Thyroid gland (tissue), 4 donors: ENCODE results near the gene MYO3A. TPM values are rescaled to one million over a fixed set of nuclear protein-coding genes. Genes with fewer than 3 reads are reported as not detected.
"Not testable (repeated sequence)": the region's sequence is repeated elsewhere in the genome, so short reads cannot be mapped to it uniquely, and the experiment has no call there.

Source experiments
- DNase-seq, 2 donors: peaks; one replicate each; pipeline ENCODE4 v3.0.0-alpha.2; 2019
- H3K27ac ChIP-seq, 3 donors: fragments of 200-600 bp; sonication (generic); 1 replicate in 2 of 3; 2 replicates in 1 of 3; pipeline ENCODE4 v1.5.1; 2016 to 2019; ENCODE audit warnings: mild to moderate bottlenecking in 1 of 3, moderate library complexity in 1 of 3
- H3K27me3 ChIP-seq: fragments of 200-600 bp; sonication (generic); one replicate; pipeline ENCODE4 v1.5.1; 2019
- H3K36me3 ChIP-seq, 2 donors: fragments of 200-600 bp; sonication (generic); one replicate each; pipeline ENCODE4 v1.5.1; 2016 to 2019
- H3K4me1 ChIP-seq, 2 donors: fragments of 200-600 bp; sonication (generic); one replicate each; pipeline ENCODE4 v1.5.1; 2017 to 2019
- H3K4me3 ChIP-seq, 3 donors: fragments of 200-600 bp; sonication (generic); replicated peaks in 1 of 3; 1 replicate in 2 of 3; 2 replicates in 1 of 3; pipeline ENCODE4 v1.5.1; 2016; ENCODE audit warnings: mild to moderate bottlenecking in 1 of 3
- H3K9me3 ChIP-seq: fragments of 200-600 bp; sonication (generic); one replicate; pipeline ENCODE4 v1.5.1; 2017
- CTCF ChIP-seq, 6 experiments: fragments of 200-600 bp in 3 of 6; fragments of 450-650 bp in 3 of 6; sonication (generic) in 3 of 6; IDR thresholded peaks; one replicate each; pipeline ENCODE4 v1.5.1; 2016 to 2019; ENCODE audit warnings: antibody characterized with exemption in 6 of 6, mild to moderate bottlenecking in 2 of 6, inconsistent platforms in 1 of 6, moderate library complexity in 1 of 6
- POLR2A ChIP-seq, 2 donors: fragments of 450-650 bp; IDR thresholded peaks; one replicate each; pipeline ENCODE4 v1.6.1; 2017; ENCODE audit warnings: antibody characterized with exemption in 2 of 2, mild to moderate bottlenecking in 2 of 2, moderate library complexity in 1 of 2
- WGBS, 2 donors: methylation state at CpG; one replicate each; pipeline ENCODE4 v1.1.5; 2017; 5-methylcytosine and 5-hydroxymethylcytosine counted together
- intact Hi-C: fragments of 100-400 bp; cut with DNase I; formaldehyde crosslinking; loops from one replicate; pipeline ENCODE4 v1.15.1; 2023
- total RNA-seq, 4 donors: library from RNA; depleted of rRNA; stranded (reverse); fragments of >200 nt; gene quantifications; one replicate each; pipeline ENCODE4 v1.2.3, GENCODE V29; 2016

The MYO3A gene
- total RNA-seq, 4 donors from 2014 or later: 1.6 to 2.9 (median 2.2) TPM

- no peaks in the 10 kb centered on the region for H3K27me3 ChIP-seq
- no peak for TF ChIP-seq POLR2A (IDR thresholded peaks at IDR 0.05)
- no peak for TF ChIP-seq CTCF (IDR thresholded peaks at IDR 0.05)
- intact Hi-C loops: no loop called here
- 80 to 88% methylated on average over 4 of the region's 4 CpGs for WGBS, 2 donors
- no peak for DNase-seq
- H3K27ac ChIP-seq: no peak overlapping the region
- H3K36me3 ChIP-seq: no peaks in the 10 kb centered on the region
- H3K4me3 ChIP-seq: no peak overlapping the region
- no peaks in the 10 kb centered on the region for H3K4me1 ChIP-seq
- H3K9me3 ChIP-seq: no peaks in the 10 kb centered on the region
Observed at GRCh38 chr10:25999295-25999981, 65.4 kb downstream of the MYO3A start.

- TF ChIP-seq POLR2A (IDR thresholded peaks at IDR 0.05) (no peak), CTCF (IDR thresholded peaks at IDR 0.05) (no peak)
- Histone ChIP-seq H3K4me1 (no peaks in the 10 kb centered on the region), H3K27me3 (no peaks in the 10 kb centered on the region), H3K27ac (no peak overlapping the region), H3K9me3 (no peaks in the 10 kb centered on the region), H3K4me3 (no peak overlapping the region), H3K36me3 (no peaks in the 10 kb centered on the region)
- intact Hi-C loops: no loop called here
- DNase-seq: no peak
- 82 to 92% methylated on average over 5 of the region's 5 CpGs for WGBS, 2 donors
Observed at GRCh38 chr10:26000971-26001370, 66.9 kb downstream of the MYO3A start.

GRCh38 chr10:26002466-26002865 lies 68.4 kb downstream of the MYO3A start:
- H3K4me3 ChIP-seq, H3K27me3 ChIP-seq, H3K4me1 ChIP-seq, H3K27ac ChIP-seq, H3K36me3 ChIP-seq, DNase-seq, H3K9me3 ChIP-seq, intact Hi-C loops: not testable (repeated sequence)
- WGBS, 2 donors: 92 to 93% methylated on average over 7 of the region's 7 CpGs

GRCh38 chr10:26015092-26015491 lies 81.1 kb downstream of the MYO3A start:
- Histone ChIP-seq H3K9me3 (no peaks in the 10 kb centered on the region), H3K27me3 (no peaks in the 10 kb centered on the region), H3K4me1 (no peaks in the 10 kb centered on the region), H3K27ac (no peak overlapping the region), H3K4me3 (no peak overlapping the region), H3K36me3 (no peaks in the 10 kb centered on the region)
- TF ChIP-seq CTCF (IDR thresholded peaks at IDR 0.05) (no peak), POLR2A (IDR thresholded peaks at IDR 0.05) (no peak)
- no peak for DNase-seq
- intact Hi-C loops: no loop called here
- 56 to 75% methylated on average over 1 of the region's 1 CpG for WGBS, 2 donors

GRCh38 chr10:26022831-26023230 lies 88.8 kb downstream of the MYO3A start:
- H3K9me3 ChIP-seq: no peaks in the 10 kb centered on the region
- H3K4me1 ChIP-seq: no peaks in the 10 kb centered on the region
- H3K27me3 ChIP-seq: no peaks in the 10 kb centered on the region
- intact Hi-C loops: no loop called here
- TF ChIP-seq POLR2A (IDR thresholded peaks at IDR 0.05): no peak
- no peak for DNase-seq
- H3K4me3 ChIP-seq: no peak overlapping the region
- no peak overlapping the region for H3K27ac ChIP-seq
- H3K36me3 ChIP-seq: no peaks in the 10 kb centered on the region

GRCh38 chr10:26024303-26024702 lies 90.3 kb downstream of the MYO3A start:
- H3K9me3 ChIP-seq: no peaks in the 10 kb centered on the region
- no peaks in the 10 kb centered on the region for H3K4me1 ChIP-seq
- 73 to 81% methylated on average over 2 of the region's 2 CpGs for WGBS, 2 donors
- H3K27ac ChIP-seq: no peak overlapping the region
- DNase-seq: no peak
- TF ChIP-seq POLR2A (IDR thresholded peaks at IDR 0.05) (no peak), CTCF (IDR thresholded peaks at IDR 0.05) (no peak)
- H3K36me3 ChIP-seq: no peaks in the 10 kb centered on the region
- H3K27me3 ChIP-seq: no peaks in the 10 kb centered on the region
- H3K4me3 ChIP-seq: no peak overlapping the region
- intact Hi-C loops: no loop called here
